ENCODE data around the gene ARHGEF25. TPM values are rescaled to one million over a fixed set of nuclear protein-coding genes. Genes with fewer than 3 reads are reported as not detected.

ARHGEF25 gene
- total RNA-seq, 1 donor from 2014 or later = 0.60 TPM

GRCh38 chr12:57606399-57606798 lies 4.8 kb upstream of the ARHGEF25 start:
- H3K27me3 Mint-ChIP-seq (ENCODE audit: insufficient read depth) = peaks cover 8% of the 10 kb centered on the region
- H3K4me1 Mint-ChIP-seq (ENCODE audit: low read depth) = peaks cover 24% of the 10 kb centered on the region
- H3K9me3 Mint-ChIP-seq = no peaks in the 10 kb centered on the region
- intact Hi-C loops (cut with micrococcal nuclease) = no loop called here
- peak overlapping the region; percentile 1 for H3K4me3 Mint-ChIP-seq
- peaks cover 19% of the 10 kb centered on the region for H3K36me3 Mint-ChIP-seq (ENCODE audit: low read depth)
- no peak for DNase-seq (ENCODE audit: low spot score)
- H3K27ac Mint-ChIP-seq = no peak overlapping the region

GRCh38 chr12:57606821-57607220 lies 4.4 kb upstream of the ARHGEF25 start:
- no peak overlapping the region for H3K27ac Mint-ChIP-seq
- intact Hi-C loops (cut with micrococcal nuclease) = no loop called here
- no peaks in the 10 kb centered on the region for H3K9me3 Mint-ChIP-seq
- no peak for DNase-seq (ENCODE audit: low spot score)
- peaks cover 24% of the 10 kb centered on the region for H3K4me1 Mint-ChIP-seq (ENCODE audit: low read depth)
- peak overlapping the region; percentile 1 for H3K4me3 Mint-ChIP-seq
- H3K36me3 Mint-ChIP-seq (ENCODE audit: low read depth) = peaks cover 14% of the 10 kb centered on the region
- peaks cover 7% of the 10 kb centered on the region for H3K27me3 Mint-ChIP-seq (ENCODE audit: insufficient read depth)

- no peak overlapping the region for H3K27ac Mint-ChIP-seq
- H3K36me3 Mint-ChIP-seq (ENCODE audit: low read depth) = peaks cover 3% of the 10 kb centered on the region
- peaks cover 20% of the 10 kb centered on the region for H3K27me3 Mint-ChIP-seq (ENCODE audit: insufficient read depth)
- DNase-seq (ENCODE audit: low spot score) = no peak
- H3K9me3 Mint-ChIP-seq = no peaks in the 10 kb centered on the region
- intact Hi-C loops (cut with micrococcal nuclease) = no loop called here
- H3K4me3 Mint-ChIP-seq = no peak overlapping the region
- peaks cover 24% of the 10 kb centered on the region for H3K4me1 Mint-ChIP-seq (ENCODE audit: low read depth)
These were observed 3.1 kb upstream of the ARHGEF25 start for GRCh38 chr12:57607958-57608663.

- H3K36me3 Mint-ChIP-seq (ENCODE audit: low read depth) = peaks cover 2% of the 10 kb centered on the region
- peaks cover 28% of the 10 kb centered on the region for H3K27me3 Mint-ChIP-seq (ENCODE audit: insufficient read depth)
- no peak overlapping the region for H3K27ac Mint-ChIP-seq
- H3K4me3 Mint-ChIP-seq = no peak overlapping the region
- DNase-seq (ENCODE audit: low spot score) = no peak
- intact Hi-C loops (cut with micrococcal nuclease) = no loop called here
- no peaks in the 10 kb centered on the region for H3K9me3 Mint-ChIP-seq
- H3K4me1 Mint-ChIP-seq (ENCODE audit: low read depth) = peaks cover 16% of the 10 kb centered on the region
These were observed 2.0 kb upstream of the ARHGEF25 start for GRCh38 chr12:57609101-57609780.

GRCh38 chr12:57609781-57610553 lies 1.3 kb upstream of the ARHGEF25 start:
- Mint-ChIP-seq H3K27ac (peak overlapping the region; percentile 43), H3K4me3 (peak overlapping the region; percentile 75), H3K36me3 (ENCODE audit: low read depth) (peaks cover 2% of the 10 kb centered on the region), H3K9me3 (no peaks in the 10 kb centered on the region), H3K27me3 (ENCODE audit: insufficient read depth) (peaks cover 36% of the 10 kb centered on the region), H3K4me1 (ENCODE audit: low read depth) (peaks cover 14% of the 10 kb centered on the region)
- DNase-seq (ENCODE audit: low spot score) = no peak
- intact Hi-C loops (cut with micrococcal nuclease) = loop anchor here (5.0 kb wide), 2 partner anchors 58 to 132 kb away; partner anchors contain the start of gene KIF5A

GRCh38 chr12:57610554-57611107 lies 604 bp upstream of the ARHGEF25 start:
- Mint-ChIP-seq H3K4me3 (peak overlapping the region; percentile 75), H3K9me3 (no peaks in the 10 kb centered on the region), H3K36me3 (ENCODE audit: low read depth) (peaks cover 2% of the 10 kb centered on the region), H3K27me3 (ENCODE audit: insufficient read depth) (peaks cover 41% of the 10 kb centered on the region), H3K4me1 (ENCODE audit: low read depth) (peaks cover 8% of the 10 kb centered on the region), H3K27ac (peak overlapping the region; percentile 43)
- DNase-seq (ENCODE audit: low spot score) = no peak
- intact Hi-C loops (cut with micrococcal nuclease) = loop anchor here (1.0 to 5.0 kb wide), 3 partner anchors 11 to 132 kb away; partner anchors contain the start of gene KIF5A

- H3K4me3 Mint-ChIP-seq = peak overlapping the region; percentile 58
- no peaks in the 10 kb centered on the region for H3K9me3 Mint-ChIP-seq
- H3K36me3 Mint-ChIP-seq (ENCODE audit: low read depth) = no peaks in the 10 kb centered on the region
- H3K4me1 Mint-ChIP-seq (ENCODE audit: low read depth) = peaks cover 5% of the 10 kb centered on the region
- H3K27me3 Mint-ChIP-seq (ENCODE audit: insufficient read depth) = peaks cover 48% of the 10 kb centered on the region
- intact Hi-C loops (cut with micrococcal nuclease) = loop anchor here (1.0 to 5.0 kb wide), 3 partner anchors 9 to 130 kb away; partner anchors contain the start of gene KIF5A
- H3K27ac Mint-ChIP-seq = no peak overlapping the region
- no peak for DNase-seq (ENCODE audit: low spot score)
These were observed 834 bp downstream of the ARHGEF25 start for GRCh38 chr12:57611827-57612710.

- intact Hi-C loops (cut with micrococcal nuclease) = loop anchor here (5.0 kb wide), 2 partner anchors 61 to 129 kb away; partner anchors contain the start of gene KIF5A
- Mint-ChIP-seq H3K4me1 (ENCODE audit: low read depth) (peaks cover 5% of the 10 kb centered on the region), H3K27me3 (ENCODE audit: insufficient read depth) (peaks cover 56% of the 10 kb centered on the region), H3K4me3 (no peak overlapping the region), H3K9me3 (no peaks in the 10 kb centered on the region), H3K36me3 (ENCODE audit: low read depth) (no peaks in the 10 kb centered on the region), H3K27ac (no peak overlapping the region)
- no peak for DNase-seq (ENCODE audit: low spot score)
These were observed 1.6 kb downstream of the ARHGEF25 start for GRCh38 chr12:57612711-57613426.

- H3K36me3 Mint-ChIP-seq (ENCODE audit: low read depth) = no peaks in the 10 kb centered on the region
- intact Hi-C loops (cut with micrococcal nuclease) = loop anchor here (5.0 kb wide), 2 partner anchors 61 to 129 kb away; partner anchors contain the start of gene KIF5A
- no peak overlapping the region for H3K27ac Mint-ChIP-seq
- peaks cover 5% of the 10 kb centered on the region for H3K4me1 Mint-ChIP-seq (ENCODE audit: low read depth)
- peaks cover 62% of the 10 kb centered on the region for H3K27me3 Mint-ChIP-seq (ENCODE audit: insufficient read depth)
- H3K4me3 Mint-ChIP-seq = no peak overlapping the region
- DNase-seq (ENCODE audit: low spot score) = no peak
- H3K9me3 Mint-ChIP-seq = no peaks in the 10 kb centered on the region
These were observed 2.3 kb downstream of the ARHGEF25 start for GRCh38 chr12:57613427-57614109.

GRCh38 chr12:57614178-57614947 lies 3.1 kb downstream of the ARHGEF25 start:
- no peak overlapping the region for H3K27ac Mint-ChIP-seq
- no peak overlapping the region for H3K4me3 Mint-ChIP-seq
- H3K4me1 Mint-ChIP-seq (ENCODE audit: low read depth) = peaks cover 11% of the 10 kb centered on the region
- intact Hi-C loops (cut with micrococcal nuclease) = loop anchor here (5.0 kb wide), 2 partner anchors 62 to 128 kb away; partner anchors contain the start of gene KIF5A
- DNase-seq (ENCODE audit: low spot score) = no peak
- no peaks in the 10 kb centered on the region for H3K36me3 Mint-ChIP-seq (ENCODE audit: low read depth)
- peaks cover 70% of the 10 kb centered on the region for H3K27me3 Mint-ChIP-seq (ENCODE audit: insufficient read depth)
- no peaks in the 10 kb centered on the region for H3K9me3 Mint-ChIP-seq

All from activated T-helper 1 cell treated with anti-CD3 and anti-CD28 coated beads, Interleukin-12 subunit alpha, Interleukin-12 subunit beta, Interleukin-2, Interleukin-4 antibody, amounts not matched to agents 30 ng/mL and 10 ng/mL and 1 ng/mL, durations not matched to agents 14 hours and 24 hours and 36 hours (primary cell).